Keratinocyte (primary cell): ENCODE measurements around the gene KMT5C.

Experiments used
- CTCF ChIP-seq, 3 experiments: IDR thresholded peaks in 1 of 3; conservative IDR thresholded peaks in 1 of 3; optimal IDR thresholded peaks in 1 of 3; 2 replicates in 2 of 3; 3 replicates in 1 of 3; pipeline versions ENCODE3 to v1.5.1; 2011; ENCODE audit warnings: low read length in 3 of 3, mild to moderate bottlenecking in 3 of 3, moderate library complexity in 2 of 3, control low read depth in 1 of 3, inconsistent platforms in 1 of 3; ENCODE audit not compliant: insufficient read depth in 2 of 3; ENCODE audit errors: extremely low read depth in 1 of 3
- EZH2 ChIP-seq: IDR thresholded peaks from one replicate; pipeline ENCODE4 v1.6.1; 2012; ENCODE audit warnings: inconsistent platforms, mild to moderate bottlenecking, low read length, moderate library complexity

GRCh38 chr19:55314396-55314795, 25.3 kb upstream of the KMT5C start:
- no peak for TF ChIP-seq EZH2
- TF ChIP-seq CTCF (optimal IDR thresholded peaks at IDR 0.05 in 1 of 3, IDR thresholded peaks at IDR 0.05 in 1 of 3, conservative IDR thresholded peaks at IDR 0.05 in 1 of 3; ENCODE audit: extremely low read depth in 1 of 3, insufficient read depth in 2 of 3, low read length in 3 of 3), result no peak
